GM18526 (cell line): ENCODE results near the gene SSR4.

ENCODE experiments used
- POLR2A ChIP-seq: IDR thresholded peaks from 3 replicates; pipeline ENCODE4 v1.6.1; 2011; ENCODE audit not compliant: insufficient read length; ENCODE audit errors: extremely low read depth

SSR4 gene

GRCh38 chrX:153767674-153768055, 26.8 kb upstream of the SSR4 start:
- TF ChIP-seq POLR2A, result no peak

GRCh38 chrX:153768311-153769157, 25.9 kb upstream of the SSR4 start:
- no peak for TF ChIP-seq POLR2A

- no peak for TF ChIP-seq POLR2A
Observed at GRCh38 chrX:153769158-153769864, 25.2 kb upstream of the SSR4 start.

DNA sequence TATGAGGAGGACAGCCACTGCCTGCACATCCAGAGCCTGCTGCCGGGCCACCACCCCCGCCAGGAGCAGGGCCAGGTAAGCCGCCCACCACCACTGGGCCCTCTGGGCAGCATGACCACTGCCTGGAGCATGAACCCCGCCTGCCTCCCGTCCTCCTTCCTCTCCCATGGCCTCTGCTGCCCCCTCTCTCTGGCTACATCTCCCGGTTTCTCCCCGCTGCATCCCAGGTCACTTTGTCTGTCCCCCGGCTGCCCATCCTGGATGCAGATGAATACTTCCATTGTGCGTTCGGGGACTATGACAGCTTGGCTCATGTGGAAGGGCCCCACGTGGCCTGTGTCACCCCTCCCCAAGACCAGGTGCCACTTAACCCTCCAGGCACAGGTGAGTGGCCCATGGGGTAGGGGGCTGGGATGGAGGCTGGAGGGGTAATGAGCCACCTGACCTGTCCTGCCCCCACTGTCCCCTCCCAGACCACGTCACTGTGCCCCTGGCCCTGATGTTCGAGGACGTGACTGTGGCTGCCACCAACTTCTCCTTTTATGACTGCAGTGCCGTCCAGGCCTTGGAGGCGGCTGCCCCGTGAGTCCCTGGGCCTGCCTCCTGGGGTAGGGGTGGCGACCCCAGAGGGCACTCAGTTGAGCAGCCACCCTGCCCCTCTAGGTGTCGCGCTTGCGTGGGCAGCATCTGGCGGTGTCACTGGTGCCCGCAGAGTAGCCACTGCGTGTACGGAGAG, 24.4 kb upstream of the SSR4 start:
- TF ChIP-seq POLR2A, result no peak

DNA sequence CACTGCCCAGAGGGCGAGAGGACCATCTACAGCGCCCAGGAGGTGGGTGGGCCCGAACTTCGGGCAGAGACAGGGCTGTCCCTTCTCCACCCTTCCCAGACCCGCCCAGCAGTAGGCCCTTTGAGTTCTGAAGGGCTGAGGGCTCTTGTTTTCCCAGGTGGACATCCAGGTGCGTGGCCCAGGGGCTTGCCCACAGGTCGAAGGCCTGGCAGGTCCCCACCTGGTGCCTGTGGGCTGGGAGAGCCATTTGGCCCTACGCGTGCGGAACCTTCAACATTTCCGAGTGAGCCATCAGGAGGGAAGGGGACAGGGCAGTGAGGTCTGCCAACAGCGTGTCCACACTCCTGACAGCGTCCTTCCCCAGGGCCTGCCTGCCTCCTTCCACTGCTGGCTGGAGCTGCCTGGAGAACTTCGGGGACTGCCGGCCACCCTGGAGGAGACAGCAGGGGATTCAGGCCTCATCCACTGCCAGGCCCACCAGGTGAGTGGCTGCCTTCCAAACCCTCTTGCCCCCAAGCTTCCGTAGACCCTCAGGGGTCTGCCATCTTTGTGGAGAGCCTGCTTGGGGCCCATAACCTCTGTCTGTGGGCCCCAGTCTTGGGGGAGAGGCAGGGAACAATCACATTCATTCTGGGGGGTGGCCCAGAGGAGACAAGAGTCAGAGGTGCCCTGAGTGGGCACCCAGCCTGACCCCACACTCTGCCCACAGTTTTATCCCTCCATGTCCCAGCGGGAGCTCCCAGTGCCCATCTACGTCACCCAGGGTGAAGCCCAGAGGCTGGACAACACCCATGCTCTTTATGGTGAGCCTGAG, 23.7 kb upstream of the SSR4 start:
- no peak for TF ChIP-seq POLR2A

DNA sequence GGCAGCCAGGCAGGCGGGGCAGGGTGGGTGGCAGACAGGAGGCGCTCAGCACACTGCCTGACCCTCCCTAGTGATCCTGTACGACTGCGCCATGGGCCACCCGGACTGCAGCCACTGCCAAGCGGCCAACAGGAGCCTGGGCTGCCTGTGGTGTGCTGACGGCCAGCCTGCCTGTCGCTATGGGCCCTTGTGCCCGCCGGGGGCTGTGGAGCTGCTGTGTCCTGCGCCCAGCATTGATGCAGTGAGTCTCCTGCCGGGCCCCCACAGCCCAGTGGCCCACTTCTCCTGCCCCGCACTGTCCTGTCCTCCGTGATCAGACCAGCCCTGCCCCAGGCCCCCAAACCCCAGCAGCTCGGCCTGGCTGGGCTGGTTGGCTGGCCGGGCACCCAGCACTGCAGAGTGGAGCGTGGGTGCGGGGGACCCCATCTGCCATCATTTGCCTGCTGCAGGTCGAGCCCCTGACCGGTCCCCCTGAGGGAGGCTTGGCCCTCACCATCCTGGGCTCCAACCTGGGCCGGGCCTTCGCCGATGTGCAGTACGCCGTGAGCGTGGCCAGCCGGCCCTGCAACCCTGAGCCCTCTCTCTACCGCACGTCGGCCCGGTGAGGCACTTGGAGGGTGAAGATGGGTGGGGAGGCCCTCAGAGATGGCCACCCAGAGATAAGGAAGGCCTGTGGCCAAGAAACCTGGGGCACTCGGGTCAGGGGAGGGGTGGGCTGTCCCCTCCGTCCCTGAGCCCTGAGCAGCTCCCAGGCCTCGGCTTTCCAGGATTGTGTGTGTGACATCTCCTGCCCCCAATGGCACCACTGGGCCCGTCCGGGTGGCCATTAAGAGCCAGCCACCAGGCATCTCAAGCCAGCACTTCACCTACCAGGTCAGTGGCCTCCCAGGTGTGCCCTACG, 22.8 kb upstream of the SSR4 start:
- TF ChIP-seq POLR2A, result no peak

DNA sequence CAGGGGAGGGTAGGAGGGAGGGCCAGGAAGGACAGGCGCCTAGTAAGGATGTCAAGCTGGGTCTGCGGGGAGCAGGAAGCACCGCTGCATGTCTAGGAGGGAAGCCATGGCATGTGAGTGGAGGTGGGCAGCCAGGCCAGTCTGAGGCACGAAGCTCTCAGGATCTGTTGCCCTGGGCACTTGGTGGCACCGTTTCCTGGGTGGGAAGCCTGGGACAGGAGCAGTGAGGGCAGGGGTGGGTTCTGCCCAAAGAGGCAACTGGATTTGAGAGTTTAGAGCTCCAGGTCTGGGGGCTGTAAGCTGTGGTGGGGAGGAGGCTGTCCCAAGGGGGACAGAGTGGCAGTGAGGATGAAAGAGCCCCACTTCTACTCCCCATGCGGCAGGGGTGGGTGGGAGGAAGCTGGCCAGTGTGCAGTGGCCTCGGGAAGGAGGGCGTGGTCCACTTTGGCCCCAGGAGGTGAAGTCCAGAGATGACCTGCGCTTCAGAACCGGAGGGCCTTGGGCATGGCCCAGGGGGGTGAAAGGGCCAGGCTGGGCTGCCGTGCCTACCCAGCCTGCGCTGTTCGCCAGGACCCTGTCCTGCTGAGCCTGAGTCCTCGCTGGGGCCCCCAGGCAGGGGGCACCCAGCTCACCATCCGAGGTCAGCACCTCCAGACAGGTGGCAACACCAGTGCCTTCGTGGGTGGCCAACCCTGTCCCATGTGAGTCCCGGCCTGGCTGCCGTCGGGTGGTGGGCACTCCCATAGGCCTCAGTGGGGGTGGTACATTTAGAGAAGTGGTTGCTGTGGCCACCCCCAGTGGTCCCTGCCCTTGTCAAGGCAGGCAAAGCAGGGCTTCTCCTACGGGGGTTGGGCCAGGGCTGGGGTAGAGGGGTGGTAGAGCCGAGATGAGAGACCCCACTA, 21.9 kb upstream of the SSR4 start:
- TF ChIP-seq POLR2A, result no peak

DNA sequence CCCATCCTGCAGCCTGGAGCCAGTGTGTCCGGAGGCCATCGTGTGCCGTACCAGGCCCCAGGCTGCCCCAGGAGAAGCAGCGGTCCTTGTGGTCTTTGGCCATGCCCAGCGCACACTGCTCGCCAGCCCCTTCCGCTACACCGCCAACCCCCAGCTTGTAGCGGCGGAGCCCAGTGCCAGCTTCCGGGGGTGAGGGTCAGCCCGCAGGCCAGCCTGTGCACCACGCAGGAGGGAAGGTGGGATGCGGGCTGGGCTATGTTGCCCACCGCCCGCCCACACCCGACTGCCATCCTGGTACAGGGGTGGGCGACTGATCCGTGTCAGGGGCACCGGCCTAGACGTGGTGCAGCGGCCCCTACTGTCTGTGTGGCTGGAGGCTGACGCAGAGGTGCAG, 21.3 kb upstream of the SSR4 start:
- no peak for TF ChIP-seq POLR2A

DNA sequence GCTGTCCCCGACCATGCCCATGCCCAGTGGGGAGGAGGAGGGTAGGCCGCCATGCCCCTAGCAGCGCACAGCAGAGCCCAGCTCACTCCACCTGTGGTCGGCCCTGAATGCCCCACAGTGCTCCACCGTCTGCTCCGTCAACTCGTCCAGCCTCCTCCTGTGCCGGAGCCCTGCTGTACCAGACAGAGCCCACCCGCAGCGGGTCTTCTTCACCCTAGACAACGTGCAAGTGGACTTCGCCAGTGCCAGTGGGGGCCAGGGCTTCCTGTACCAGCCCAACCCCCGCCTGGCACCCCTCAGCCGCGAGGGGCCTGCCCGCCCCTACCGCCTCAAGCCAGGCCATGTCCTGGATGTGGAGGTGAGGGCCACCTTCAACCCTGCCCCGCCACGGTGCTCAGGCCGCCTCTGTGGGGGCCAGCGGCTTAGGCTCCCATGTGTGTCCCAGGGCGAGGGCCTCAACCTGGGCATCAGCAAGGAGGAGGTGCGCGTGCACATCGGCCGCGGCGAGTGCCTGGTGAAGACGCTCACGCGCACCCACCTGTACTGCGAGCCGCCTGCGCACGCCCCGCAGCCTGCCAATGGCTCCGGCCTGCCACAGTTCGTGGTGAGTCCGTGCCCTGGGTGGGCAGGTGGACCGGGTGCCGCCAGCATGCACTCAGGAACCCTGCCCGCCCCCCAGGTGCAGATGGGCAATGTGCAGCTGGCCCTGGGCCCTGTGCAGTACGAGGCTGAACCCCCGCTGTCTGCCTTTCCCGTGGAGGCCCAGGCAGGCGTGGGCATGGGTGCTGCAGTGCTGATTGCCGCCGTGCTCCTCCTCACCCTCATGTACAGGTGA, 20.5 kb upstream of the SSR4 start:
- no peak for TF ChIP-seq POLR2A

DNA sequence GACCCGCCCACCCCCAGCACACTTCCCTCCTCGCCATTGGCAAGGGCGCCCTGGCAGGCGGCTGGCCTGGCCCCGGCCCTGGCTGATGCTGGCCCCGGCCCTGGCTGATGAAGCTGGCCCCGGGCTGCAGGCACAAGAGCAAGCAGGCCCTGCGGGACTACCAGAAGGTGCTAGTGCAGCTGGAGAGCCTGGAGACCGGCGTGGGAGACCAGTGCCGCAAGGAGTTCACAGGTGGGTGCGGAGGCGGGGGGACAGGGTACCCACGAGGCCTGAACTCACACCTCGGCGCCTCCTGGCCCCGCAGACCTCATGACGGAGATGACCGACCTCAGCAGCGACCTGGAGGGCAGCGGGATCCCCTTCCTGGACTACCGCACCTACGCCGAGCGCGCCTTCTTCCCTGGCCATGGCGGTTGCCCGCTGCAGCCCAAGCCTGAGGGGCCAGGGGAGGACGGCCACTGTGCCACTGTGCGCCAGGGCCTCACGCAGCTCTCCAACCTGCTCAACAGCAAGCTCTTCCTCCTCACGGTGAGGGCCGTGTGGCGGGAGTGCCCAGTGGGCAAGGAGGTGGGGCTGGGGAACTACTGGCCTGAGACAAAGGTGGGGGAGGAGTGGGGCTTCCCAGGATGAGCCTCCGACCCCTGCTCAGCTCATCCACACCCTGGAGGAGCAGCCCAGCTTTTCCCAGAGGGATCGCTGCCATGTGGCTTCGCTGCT, 19.7 kb upstream of the SSR4 start:
- TF ChIP-seq POLR2A, result no peak

GRCh38 chrX:153775293-153776119, 19.0 kb upstream of the SSR4 start:
- TF ChIP-seq POLR2A, result no peak
